GM10266 (cell line): Measurements from ENCODE around the gene DNAH8.

ENCODE experiments used
- DNase-seq: peaks from one replicate; pipeline ENCODE4 v3.0.0; 2012; ENCODE audit errors: extremely low spot score
- TF ChIP-seq, protein P1 (sequence below): IDR thresholded peaks from 2 replicates; pipeline ENCODE4 v1.5.1; 2012; ENCODE audit warnings: mild to moderate bottlenecking, low read depth; ENCODE audit not compliant: control insufficient read depth, insufficient read depth; ENCODE audit errors: missing control alignments

DNAH8 gene

DNA sequence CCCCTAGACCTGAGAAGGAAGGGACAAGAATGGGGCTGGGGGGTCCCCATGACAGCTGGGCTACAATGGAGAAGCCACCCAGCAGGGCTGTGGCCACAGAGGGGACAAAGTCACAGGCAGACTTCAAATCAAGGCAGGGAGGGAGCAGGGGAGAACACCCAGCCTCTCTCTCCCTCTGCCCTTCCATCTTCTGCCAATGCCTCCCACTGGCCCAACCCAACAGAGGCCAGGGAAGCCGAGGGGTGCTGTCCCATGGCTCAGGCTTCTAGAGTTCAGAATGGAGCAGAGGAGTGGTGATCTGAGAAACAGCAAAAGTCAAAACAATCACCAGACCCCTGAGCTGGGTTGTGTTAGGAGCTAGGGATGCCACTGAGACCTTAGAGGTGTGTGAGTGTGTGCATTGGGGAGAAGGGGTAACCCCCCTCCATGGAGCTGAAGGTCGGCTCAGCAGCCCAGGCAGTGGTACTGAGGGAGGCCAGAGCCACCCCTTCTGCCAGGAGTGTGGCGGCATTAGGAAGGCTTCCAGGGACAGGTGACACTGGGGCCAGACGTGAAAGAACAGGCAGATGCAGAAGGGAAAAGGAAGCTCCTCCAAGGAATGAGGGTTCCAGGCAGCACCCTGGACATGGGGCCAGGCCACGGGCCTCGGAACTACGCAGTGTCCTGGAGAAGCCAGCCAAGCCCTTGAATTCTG lies 345.5 kb downstream of the DNAH8 start:
- TF ChIP-seq, protein P1, sequence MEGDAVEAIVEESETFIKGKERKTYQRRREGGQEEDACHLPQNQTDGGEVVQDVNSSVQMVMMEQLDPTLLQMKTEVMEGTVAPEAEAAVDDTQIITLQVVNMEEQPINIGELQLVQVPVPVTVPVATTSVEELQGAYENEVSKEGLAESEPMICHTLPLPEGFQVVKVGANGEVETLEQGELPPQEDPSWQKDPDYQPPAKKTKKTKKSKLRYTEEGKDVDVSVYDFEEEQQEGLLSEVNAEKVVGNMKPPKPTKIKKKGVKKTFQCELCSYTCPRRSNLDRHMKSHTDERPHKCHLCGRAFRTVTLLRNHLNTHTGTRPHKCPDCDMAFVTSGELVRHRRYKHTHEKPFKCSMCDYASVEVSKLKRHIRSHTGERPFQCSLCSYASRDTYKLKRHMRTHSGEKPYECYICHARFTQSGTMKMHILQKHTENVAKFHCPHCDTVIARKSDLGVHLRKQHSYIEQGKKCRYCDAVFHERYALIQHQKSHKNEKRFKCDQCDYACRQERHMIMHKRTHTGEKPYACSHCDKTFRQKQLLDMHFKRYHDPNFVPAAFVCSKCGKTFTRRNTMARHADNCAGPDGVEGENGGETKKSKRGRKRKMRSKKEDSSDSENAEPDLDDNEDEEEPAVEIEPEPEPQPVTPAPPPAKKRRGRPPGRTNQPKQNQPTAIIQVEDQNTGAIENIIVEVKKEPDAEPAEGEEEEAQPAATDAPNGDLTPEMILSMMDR: no peak
- no peak for DNase-seq

DNA sequence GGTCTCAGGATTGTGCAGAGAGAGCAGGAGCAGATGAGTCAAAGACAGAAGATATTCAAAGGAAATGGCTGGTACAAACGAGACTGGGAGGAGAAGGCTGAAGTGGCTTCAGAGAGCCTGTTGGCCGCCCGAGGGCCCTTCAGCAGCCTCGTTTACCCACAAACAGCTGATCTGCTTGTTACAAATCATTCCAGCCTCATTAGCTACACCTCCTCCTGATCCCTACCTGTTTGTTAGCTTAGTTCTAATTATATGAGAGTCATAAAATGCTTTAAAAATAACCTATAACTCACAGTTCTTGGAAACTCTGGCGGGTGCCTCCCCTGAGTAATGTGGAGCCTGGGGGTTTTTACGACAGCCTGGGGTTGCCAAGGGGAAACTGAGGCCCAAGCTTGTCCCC lies 346.1 kb downstream of the DNAH8 start:
- TF ChIP-seq, protein P1: no peak
- DNase-seq: no peak

DNA sequence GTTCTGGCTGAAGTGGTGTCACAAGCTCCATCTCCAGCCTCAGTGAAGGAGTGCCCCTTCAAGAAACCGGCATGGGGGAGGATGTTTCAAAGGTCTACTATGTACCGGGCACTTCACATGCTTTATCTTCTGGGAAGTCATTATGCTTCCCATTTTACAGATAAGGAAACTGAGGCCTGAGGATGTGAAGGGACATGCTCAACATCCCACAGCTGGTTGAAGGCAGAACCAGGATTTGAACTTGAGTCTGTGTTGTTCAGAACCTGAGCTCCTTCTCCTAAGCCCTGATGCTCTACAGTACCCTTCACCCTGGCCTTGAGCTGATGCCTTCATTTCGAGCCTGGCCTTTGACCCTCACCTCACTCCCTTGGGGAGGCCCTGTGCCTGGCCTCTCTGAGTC lies 346.5 kb downstream of the DNAH8 start:
- TF ChIP-seq, protein P1: no peak
- no peak for DNase-seq

DNA sequence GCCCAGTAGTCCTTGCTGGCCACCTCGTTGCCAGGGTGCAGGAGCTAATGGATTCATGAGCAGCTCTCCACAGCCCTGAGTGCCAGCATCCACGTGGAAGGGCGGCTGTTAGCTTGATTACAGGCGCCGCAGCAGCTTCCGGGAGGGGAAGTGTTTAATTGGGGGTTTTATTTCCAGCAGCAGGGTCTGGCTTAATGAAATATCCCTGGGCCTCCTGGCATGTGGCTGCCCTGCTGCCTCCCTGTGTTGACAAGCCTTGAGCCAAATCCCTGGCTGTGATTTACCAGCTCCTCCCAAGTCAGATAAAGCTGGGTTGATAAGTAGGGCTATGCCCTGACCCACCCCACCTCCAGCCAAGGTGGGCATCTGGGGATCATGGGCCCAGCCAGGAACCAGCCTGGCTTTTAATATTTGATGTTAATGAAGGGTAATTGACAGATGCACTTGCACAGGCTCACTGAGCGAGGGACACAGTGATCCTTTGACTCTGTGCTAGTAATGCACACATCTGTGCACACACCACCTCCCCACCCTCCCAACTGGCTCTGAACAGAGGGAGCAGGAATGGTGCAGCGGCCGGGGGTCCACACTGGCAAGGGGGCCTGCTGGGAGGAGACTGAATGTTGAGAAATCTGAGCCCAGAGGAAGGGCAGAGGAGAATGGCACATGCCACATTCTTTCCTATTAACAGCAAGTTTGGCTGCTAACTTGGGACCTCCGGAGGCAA lies 347.1 kb downstream of the DNAH8 start:
- no peak for DNase-seq
- TF ChIP-seq, protein P1: no peak

DNA sequence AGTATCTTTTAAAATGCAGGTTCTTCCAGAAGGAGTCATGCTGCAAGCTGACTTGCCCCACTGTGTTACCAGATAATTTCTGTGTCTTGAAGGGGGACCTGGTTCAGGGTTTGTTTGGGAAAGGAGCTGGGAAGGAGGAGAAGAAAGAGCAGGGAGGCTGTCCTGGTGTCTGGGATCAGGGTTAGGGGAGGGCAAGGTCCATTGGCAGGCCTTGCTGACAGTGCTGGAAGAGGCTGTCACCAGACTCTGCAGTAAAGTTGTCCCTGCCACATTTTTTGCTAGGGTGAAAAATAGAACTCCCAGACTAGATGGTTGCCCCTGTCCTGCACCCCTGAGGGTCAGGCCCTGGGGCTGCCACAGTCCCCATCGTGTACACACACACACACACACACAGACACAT lies 348.4 kb downstream of the DNAH8 start:
- TF ChIP-seq, protein P1: no peak
- DNase-seq: no peak

DNA sequence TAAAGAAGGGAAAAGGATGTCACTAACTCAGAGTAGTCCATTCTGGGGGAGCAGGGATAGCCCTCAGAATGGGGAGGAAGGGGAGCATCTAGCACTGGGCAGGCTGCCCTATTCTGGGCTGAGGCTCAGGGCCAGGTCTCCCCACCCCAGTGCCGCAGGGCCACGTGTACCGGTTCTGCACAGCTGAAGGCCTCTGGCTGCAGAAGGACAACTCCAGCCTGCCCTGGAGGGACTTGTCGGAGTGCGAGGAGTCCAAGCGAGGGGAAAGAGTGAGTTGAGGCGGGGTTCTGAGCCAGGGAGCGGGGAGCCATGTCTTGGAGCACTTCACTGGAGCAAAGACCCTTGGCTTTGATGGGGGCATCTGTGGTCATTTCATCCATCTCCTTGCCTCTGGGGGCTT lies 350.4 kb downstream of the DNAH8 start:
- TF ChIP-seq, protein P1: no peak
- no peak for DNase-seq

DNA sequence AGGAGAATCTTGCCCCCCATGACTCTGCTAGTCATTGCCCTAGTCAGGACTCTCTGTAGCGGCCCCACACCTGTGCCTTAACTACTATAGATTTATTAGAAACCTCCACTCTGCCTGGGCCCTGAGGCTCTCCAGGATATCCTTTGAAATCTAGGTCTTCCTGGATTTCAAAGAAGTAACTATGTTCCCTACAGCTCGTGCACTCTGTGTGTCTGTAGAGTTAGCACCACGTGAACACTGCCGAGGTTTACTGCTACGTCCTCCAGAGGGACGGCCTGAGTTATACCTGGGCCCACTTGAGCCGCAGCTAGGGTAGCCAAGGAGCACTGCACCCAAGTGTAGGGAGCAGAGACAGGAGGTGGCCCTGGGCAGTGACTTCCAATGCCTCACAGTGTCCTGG lies 353.3 kb downstream of the DNAH8 start:
- no peak for DNase-seq
- TF ChIP-seq, protein P1: no peak
